Measurements from ENCODE around the gene PCDH18.
"Not testable (repeated sequence)": the region's sequence is repeated elsewhere in the genome, so short reads cannot be mapped to it uniquely, and the experiment has no call there.

The PCDH18 gene

DNA sequence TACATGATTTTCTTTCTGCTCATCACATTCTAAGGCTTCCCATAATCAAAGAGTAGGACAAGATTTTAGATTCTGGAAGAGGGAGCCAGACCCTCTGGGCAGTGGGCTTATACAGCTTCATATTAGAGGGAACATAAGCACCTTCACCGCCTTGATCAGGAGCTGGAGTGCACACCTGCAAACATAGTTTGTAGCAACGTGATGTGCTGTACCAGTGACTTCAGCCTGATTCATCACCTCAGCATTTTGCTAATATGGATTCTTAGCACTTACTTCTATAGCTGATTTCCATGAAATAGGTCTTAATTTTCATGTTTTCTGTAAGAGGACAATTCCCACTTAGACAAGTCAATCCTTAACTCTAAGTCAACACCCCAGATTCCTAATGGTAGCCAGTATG is 36.7 kb downstream of the PCDH18 start:
- TF ChIP-seq POLR2A (IDR thresholded peaks at IDR 0.05; ENCODE audit: low read depth, low read length) (no peak), TAF1 (IDR thresholded peaks at IDR 0.05; ENCODE audit: borderline replicate concordance, low read depth, low read length) (no peak), POLR2AphosphoS5 (IDR thresholded peaks at IDR 0.05; ENCODE audit: low read depth, low read length) (no peak)
- FAIRE-seq, result no peak
- DNase-seq (ENCODE audit: insufficient read length), result no peak

DNA sequence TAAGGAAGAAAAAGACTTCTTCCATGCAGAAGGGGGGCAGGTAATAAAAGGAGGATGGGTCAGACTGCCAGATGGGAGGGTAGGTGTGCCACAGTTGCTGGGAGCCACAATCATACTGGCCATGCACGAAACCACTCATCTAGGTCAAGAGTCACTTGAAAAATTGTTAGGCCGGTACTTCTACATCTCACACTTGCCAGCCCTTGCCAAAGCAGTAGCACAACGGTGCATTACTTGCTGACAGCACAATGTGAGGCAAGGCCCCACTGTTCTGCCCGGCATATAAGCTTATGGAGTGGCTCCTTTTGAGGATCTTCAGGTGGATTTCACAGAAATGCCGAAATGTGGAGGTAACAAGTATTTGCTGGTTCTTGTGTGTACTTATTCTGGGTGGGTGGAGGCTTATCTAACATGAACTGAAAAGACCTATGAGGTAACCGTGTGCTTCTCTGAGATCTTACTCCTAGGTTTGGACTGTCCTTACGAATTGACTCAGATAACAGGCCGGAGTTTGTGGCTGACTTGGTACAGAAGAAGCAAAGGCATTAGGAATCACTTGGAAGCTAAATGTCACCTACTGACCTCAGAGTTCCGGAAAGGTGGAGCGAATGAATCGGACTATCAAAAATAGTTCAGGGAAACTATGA is 48.9 kb downstream of the PCDH18 start:
- DNase-seq (ENCODE audit: insufficient read length); FAIRE-seq: not testable (repeated sequence)

DNA sequence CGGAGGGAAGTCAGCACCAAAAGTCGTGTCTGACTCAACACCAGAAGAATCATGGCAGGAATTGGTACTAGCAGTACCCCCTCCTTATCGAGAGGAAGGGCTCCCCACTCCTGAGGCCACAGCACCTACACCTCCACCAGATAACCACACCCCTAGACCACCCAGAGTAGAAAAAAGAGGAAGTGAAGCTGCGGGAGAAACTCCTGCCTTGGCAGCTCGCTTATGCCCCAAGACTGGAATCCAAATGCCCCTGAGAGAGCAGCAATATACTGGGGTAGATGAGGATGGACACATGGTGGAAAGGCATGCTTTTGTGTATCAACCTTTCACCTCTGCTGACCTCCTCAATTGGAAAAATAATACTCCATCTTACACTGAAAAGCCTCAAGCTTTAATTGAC is 52.6 kb downstream of the PCDH18 start:
- FAIRE-seq; DNase-seq (ENCODE audit: insufficient read length): not testable (repeated sequence)

DNA sequence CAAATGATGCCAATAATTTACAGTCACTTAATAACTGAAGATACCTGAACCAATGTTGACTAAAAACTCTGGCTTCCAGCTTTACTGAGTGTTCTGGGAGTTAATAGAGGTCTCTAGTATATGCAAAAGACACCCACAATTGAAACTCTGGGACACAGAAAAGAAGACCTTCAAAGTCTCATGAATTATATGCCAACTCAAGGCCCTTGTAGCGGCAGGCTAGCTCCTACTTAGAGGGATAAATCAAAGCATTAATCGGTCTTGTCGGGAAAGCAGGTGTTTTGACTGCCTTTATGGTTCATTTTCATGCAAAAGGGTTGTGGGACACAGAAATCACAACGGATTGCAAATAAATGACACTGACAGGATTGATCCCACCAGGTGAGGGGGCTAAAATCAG is 55.9 kb downstream of the PCDH18 start:
- FAIRE-seq, result no peak
- TF ChIP-seq POLR2AphosphoS5 (IDR thresholded peaks at IDR 0.05; ENCODE audit: low read depth, low read length) (no peak), POLR2A (IDR thresholded peaks at IDR 0.05; ENCODE audit: low read depth, low read length) (no peak), TAF1 (IDR thresholded peaks at IDR 0.05; ENCODE audit: borderline replicate concordance, low read depth, low read length) (no peak)
- DNase-seq (ENCODE audit: insufficient read length), result no peak

DNA sequence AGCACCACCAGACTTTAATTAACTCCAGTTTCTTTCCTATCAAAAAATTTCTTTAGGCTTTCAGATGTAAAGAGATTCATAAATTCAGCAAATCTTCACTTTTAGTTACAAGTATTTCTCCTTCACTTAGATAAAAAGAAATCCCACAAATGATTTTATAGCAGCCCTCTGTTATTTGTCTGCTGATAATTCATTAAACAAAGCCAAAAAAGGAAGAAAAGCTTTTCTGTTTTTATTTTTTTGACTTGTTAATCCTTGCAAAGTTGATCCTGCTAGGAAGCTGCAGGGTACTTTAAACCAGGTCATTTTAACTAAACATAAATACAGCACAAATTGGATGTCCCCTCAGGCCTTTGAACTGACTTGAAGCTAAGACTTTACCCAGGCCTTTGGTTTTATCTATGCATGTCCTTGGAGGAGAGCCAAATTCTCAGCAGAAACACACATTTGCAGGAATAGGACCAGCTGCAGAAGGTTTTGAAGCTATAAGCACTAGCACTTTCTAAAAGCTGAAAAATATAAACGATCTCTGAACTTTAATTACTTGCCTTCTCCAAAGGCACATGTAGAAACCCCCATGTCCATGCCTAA is 57.5 kb downstream of the PCDH18 start:
- DNase-seq (ENCODE audit: insufficient read length), result no peak
- no peak for FAIRE-seq
- TF ChIP-seq POLR2A (IDR thresholded peaks at IDR 0.05; ENCODE audit: low read depth, low read length), result no peak
- no peak for TF ChIP-seq TAF1 (IDR thresholded peaks at IDR 0.05; ENCODE audit: borderline replicate concordance, low read depth, low read length)
- no peak for TF ChIP-seq POLR2AphosphoS5 (IDR thresholded peaks at IDR 0.05; ENCODE audit: low read depth, low read length)

DNA sequence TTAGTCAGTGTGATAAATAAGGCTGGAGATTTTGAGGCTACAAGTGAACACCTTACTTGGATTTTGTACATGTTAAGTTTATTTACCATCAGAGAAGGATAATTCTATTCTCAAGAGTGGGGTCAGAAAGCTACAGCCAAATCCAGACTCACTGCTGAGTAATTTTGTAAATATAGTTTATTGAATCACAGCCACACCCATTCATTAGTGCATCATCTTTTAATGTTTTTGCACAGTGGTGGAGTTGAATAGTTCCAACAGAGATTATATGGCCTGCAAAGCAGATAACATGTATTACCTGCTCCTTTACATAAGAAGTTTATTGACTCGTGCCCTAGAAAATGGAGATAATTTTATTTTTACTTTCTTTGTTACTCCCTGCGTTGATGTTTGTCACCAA is 60.4 kb downstream of the PCDH18 start:
- DNase-seq (ENCODE audit: insufficient read length), result no peak
- TF ChIP-seq POLR2A (IDR thresholded peaks at IDR 0.05; ENCODE audit: low read depth, low read length) (no peak), TAF1 (IDR thresholded peaks at IDR 0.05; ENCODE audit: borderline replicate concordance, low read depth, low read length) (no peak), POLR2AphosphoS5 (IDR thresholded peaks at IDR 0.05; ENCODE audit: low read depth, low read length) (no peak)
- no peak for FAIRE-seq

DNA sequence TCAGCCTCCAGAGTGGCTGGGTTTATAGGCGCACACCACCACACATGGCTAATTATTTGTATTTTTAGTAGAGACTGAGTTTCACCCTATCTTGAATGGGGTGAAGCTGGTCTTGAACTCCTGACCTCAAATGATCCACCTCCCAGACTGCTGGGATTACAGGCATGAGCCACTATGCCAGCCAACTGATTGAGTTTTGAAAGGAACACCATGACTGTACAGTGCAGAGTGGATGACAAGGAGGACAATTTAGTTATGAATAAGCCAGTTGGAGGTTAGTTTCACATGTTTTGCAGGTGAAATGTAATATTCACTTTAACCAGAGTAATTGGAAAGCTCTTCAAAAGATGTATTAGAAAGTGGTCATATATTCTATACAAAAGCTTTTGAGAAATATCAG is 60.8 kb downstream of the PCDH18 start:
- no peak for DNase-seq (ENCODE audit: insufficient read length)
- no peak for FAIRE-seq
- no peak for TF ChIP-seq POLR2AphosphoS5 (IDR thresholded peaks at IDR 0.05; ENCODE audit: low read depth, low read length)
- no peak for TF ChIP-seq TAF1 (IDR thresholded peaks at IDR 0.05; ENCODE audit: borderline replicate concordance, low read depth, low read length)
- TF ChIP-seq POLR2A (IDR thresholded peaks at IDR 0.05; ENCODE audit: low read depth, low read length), result no peak

DNA sequence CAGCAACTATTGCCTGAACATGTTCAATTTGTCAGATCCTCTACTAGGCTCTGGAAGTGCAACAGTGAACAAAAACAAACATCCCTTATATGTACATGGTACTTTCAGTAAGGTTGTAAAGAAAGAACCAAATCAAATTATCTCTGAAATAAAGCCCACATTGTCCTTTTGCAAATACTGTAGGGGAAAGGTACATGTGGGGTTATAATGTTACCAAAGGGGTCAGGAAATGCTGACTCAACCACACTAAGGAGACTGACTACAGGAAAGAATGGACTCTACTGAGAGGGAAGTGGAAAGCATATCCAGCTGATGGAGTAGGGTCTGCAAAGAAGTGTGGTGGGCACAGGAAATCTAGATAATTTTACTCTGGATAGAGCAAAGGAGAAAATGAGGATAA is 61.5 kb downstream of the PCDH18 start:
- FAIRE-seq (no peak), DNase-seq (ENCODE audit: insufficient read length) (no peak)
- TF ChIP-seq POLR2A (IDR thresholded peaks at IDR 0.05; ENCODE audit: low read depth, low read length), result no peak
- no peak for TF ChIP-seq POLR2AphosphoS5 (IDR thresholded peaks at IDR 0.05; ENCODE audit: low read depth, low read length)
- no peak for TF ChIP-seq TAF1 (IDR thresholded peaks at IDR 0.05; ENCODE audit: borderline replicate concordance, low read depth, low read length)
